Measurements from ENCODE around the gene CCDC50.
A peak's percentile ranks its signal among the peaks of the same experiment; 100 is the strongest.

DNA sequence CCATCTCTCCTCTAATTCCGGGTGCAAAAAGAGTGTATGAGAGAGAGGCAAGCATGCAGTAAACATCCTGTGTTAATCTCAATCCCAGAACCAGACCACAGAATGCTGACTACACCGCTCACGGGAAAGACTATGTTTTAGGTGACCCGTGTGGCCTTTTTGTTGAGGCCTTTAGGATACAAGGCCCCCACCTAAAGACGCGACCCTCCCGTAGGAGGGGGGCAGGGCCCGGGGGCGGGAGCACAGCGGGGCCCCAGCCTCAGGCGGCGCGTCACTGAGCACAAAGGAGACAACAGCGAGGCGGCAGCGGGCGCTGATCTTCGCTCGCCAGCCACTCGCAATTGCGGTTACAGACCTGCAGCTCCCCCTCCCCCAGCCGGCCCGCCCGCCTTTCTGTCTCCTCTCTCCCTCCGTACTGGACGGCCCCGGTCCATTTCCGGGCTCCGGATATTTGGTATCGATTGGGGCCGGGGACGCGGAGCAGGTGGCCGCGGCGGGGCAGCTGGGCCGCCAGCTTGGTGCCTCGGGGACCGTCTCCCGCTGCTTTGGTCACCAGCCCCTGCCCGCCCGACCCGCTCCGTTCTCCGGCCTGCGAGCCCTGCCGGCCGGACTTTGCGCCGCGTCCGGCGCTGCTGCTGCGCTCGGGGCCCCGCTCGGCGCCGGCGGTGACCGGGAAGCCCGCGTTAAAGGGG lies at the start of gene CCDC50:
- TF ChIP-seq EP300 (IDR thresholded peaks at IDR 0.05; ENCODE audit: borderline replicate concordance in 1 of 2, low read depth in 2 of 2, low read length in 2 of 2) (0 out of 3 replicates have a peak, but pooled peaks of 1 of the 2 experiments have one; percentile 26), POLR2A (IDR thresholded peaks at IDR 0.05; ENCODE audit: control extremely low read depth in 1 of 2, low read depth in 2 of 2, low read length in 2 of 2) (peak in 1 of 2 experiments; percentile 29; a peak in 1 of 3 replicates), MAX (IDR thresholded peaks at IDR 0.05) (peak; percentile 43; the same call in 1 of the 2 replicates), E2F6 (IDR thresholded peaks at IDR 0.05) (peak; percentile 24), BCL11A (IDR thresholded peaks at IDR 0.05; ENCODE audit: low read depth in 2 of 2, low read length in 2 of 2) (no peak), GTF2F1 (IDR thresholded peaks at IDR 0.05; ENCODE audit: borderline replicate concordance, low read depth, low read length) (no peak)
- TF ChIP-seq, protein P1, sequence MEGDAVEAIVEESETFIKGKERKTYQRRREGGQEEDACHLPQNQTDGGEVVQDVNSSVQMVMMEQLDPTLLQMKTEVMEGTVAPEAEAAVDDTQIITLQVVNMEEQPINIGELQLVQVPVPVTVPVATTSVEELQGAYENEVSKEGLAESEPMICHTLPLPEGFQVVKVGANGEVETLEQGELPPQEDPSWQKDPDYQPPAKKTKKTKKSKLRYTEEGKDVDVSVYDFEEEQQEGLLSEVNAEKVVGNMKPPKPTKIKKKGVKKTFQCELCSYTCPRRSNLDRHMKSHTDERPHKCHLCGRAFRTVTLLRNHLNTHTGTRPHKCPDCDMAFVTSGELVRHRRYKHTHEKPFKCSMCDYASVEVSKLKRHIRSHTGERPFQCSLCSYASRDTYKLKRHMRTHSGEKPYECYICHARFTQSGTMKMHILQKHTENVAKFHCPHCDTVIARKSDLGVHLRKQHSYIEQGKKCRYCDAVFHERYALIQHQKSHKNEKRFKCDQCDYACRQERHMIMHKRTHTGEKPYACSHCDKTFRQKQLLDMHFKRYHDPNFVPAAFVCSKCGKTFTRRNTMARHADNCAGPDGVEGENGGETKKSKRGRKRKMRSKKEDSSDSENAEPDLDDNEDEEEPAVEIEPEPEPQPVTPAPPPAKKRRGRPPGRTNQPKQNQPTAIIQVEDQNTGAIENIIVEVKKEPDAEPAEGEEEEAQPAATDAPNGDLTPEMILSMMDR (IDR thresholded peaks at IDR 0.05; ENCODE audit: control extremely low read depth in 1 of 3, insufficient read depth in 1 of 3, low read depth in 1 of 3, low read length in 3 of 3): no peak

All from H1 (cell line).